Stomach (tissue), 19 donors: ENCODE data around the gene KRT33A. TPM values are rescaled to one million over a fixed set of nuclear protein-coding genes. Genes with fewer than 3 reads are reported as not detected.
"Not testable (repeated sequence)": the region's sequence is repeated elsewhere in the genome, so short reads cannot be mapped to it uniquely, and the experiment has no call there.

Experiments used
- DNase-seq, 2 donors: peaks; one replicate each; pipeline versions ENCODE4 v3.0.0 to v3.0.0-alpha.2; 2013 to 2019
- H3K27ac ChIP-seq, 5 donors: fragments of 200-600 bp in 4 of 5; sonication (generic) in 4 of 5; one replicate each; pipeline ENCODE4 v1.5.1; 2013 to 2019; ENCODE audit warnings: mild to moderate bottlenecking in 1 of 5, moderate library complexity in 1 of 5
- H3K27me3 ChIP-seq, 3 donors: fragments of 200-600 bp; sonication (generic); one replicate each; pipeline ENCODE4 v1.5.1; 2017 to 2019; ENCODE audit warnings: mixed run types in 1 of 3
- H3K36me3 ChIP-seq, 4 donors: fragments of 200-600 bp; sonication (generic); 1 replicate in 3 of 4; 2 replicates in 1 of 4; pipeline ENCODE4 v1.5.1; 2016 to 2019
- H3K4me1 ChIP-seq, 4 donors: fragments of 200-600 bp; sonication (generic); one replicate each; pipeline ENCODE4 v1.5.1; 2016 to 2019
- H3K4me3 ChIP-seq, 4 donors: fragments of 200-600 bp; sonication (generic) in 3 of 4; one replicate each; pipeline ENCODE4 v1.5.1; 2016 to 2019; ENCODE audit warnings: mild to moderate bottlenecking in 1 of 4
- H3K9me3 ChIP-seq, 4 donors: fragments of 200-600 bp; sonication (generic); one replicate each; pipeline ENCODE4 v1.5.1; 2016 to 2019
- CTCF ChIP-seq, 7 experiments: fragments of 450-650 bp in 4 of 7; fragments of 200-600 bp in 3 of 7; sonication (generic) in 3 of 7; IDR thresholded peaks; one replicate each; pipeline ENCODE4 v1.5.1; 2016 to 2019; ENCODE audit warnings: antibody characterized with exemption in 7 of 7, control low read depth in 2 of 7, mild to moderate bottlenecking in 1 of 7
- EP300 ChIP-seq: sonication (generic); formaldehyde crosslinking; IDR thresholded peaks from one replicate; pipeline ENCODE4 v1.6.1; 2017; ENCODE audit warnings: antibody characterized with exemption
- POLR2A ChIP-seq, 4 donors: fragments of 450-650 bp; IDR thresholded peaks; one replicate each; pipeline ENCODE4 v1.6.1; 2016; ENCODE audit warnings: antibody characterized with exemption in 4 of 4, control low read depth in 2 of 4, mild to moderate bottlenecking in 1 of 4, moderate library complexity in 1 of 4
- POLR2AphosphoS5 ChIP-seq, 3 donors: sonication (generic); formaldehyde crosslinking; IDR thresholded peaks; one replicate each; pipeline ENCODE4 v1.6.1; 2016; ENCODE audit warnings: antibody characterized with exemption in 3 of 3
- WGBS, 5 donors: extraction: QIAGEN DNeasy Blood & Tissue Kit in 3 of 5; methylation state at CpG; one replicate each; pipeline versions ENCODE4 v1.1.5 to v1.1.7; 2013 to 2018; 5-methylcytosine and 5-hydroxymethylcytosine counted together
- intact Hi-C: fragments of 100-400 bp; cut with DNase I; formaldehyde crosslinking; loops from one replicate; pipeline ENCODE4 v1.15.1; 2023; ENCODE audit warnings: low total_unique reads
- long read RNA-seq, 10 donors: transcript quantifications; one replicate each; lab custom pipeline, GENCODE V29; 2026
- polyA plus RNA-seq, 3 donors: library from polyadenylated mRNA; stranded (reverse); fragments of 200-250 nt; gene quantifications; one replicate each; pipeline ENCODE4 v1.2.3, GENCODE V29; 2013
- total RNA-seq, 5 donors: library from RNA; depleted of rRNA; stranded (reverse); fragments of >200 nt; gene quantifications; one replicate each; pipeline versions ENCODE4 v1.1.0 to v1.2.3, GENCODE V29; 2014 to 2016
- donor health status: healthy with polysubstance abuse.
- donor health status: Bipolar disorder and iron deficiency.
- donor health status: healthy.

KRT33A gene
- total RNA-seq = not detected
- polyA plus RNA-seq = under 1 TPM in 1 of 3 donors, not detected in 2; 0.45 TPM
- long read RNA-seq, donor 1 = 0 reads
- long read RNA-seq, donor 2 = 0 reads
- long read RNA-seq, donor 3 = 0 reads
- long read RNA-seq, donor 4 = 0 reads
- long read RNA-seq, donor 5 = 0 reads
- long read RNA-seq, donor 6 = 0 reads
- long read RNA-seq, donor 7 = 0 reads
- long read RNA-seq, donor 8 = 0 reads
- long read RNA-seq, donor 9 = 0 reads
- long read RNA-seq, donor 10 = 0 reads

- H3K9me3 ChIP-seq, intact Hi-C loops, H3K4me3 ChIP-seq, H3K36me3 ChIP-seq, DNase-seq, H3K4me1 ChIP-seq, H3K27me3 ChIP-seq, H3K27ac ChIP-seq: not testable (repeated sequence)
- WGBS, 5 donors = 86 to 91% (median 89%) methylated on average over 14 to 16 of the region's 16 CpGs
Observed at GRCh38 chr17:41350381-41350878, at the start of gene KRT33A. Gene KRT33A, minus strand, starts transcription at chr17:41350828. Its CDS starts 61 bp downstream, at chr17:41350767.

- intact Hi-C loops = no loop called here
- 81 to 92% (median 89%) methylated on average over 16 of the region's 16 CpGs for WGBS, 5 donors
- DNase-seq = no peak
- no peaks in the 10 kb centered on the region for H3K4me1 ChIP-seq
- no peaks in the 10 kb centered on the region for H3K9me3 ChIP-seq
- no peak within 1 kb of the TSS for H3K4me3 ChIP-seq
- no peak for TF ChIP-seq CTCF (IDR thresholded peaks at IDR 0.05)
- no peak for TF ChIP-seq POLR2AphosphoS5 (IDR thresholded peaks at IDR 0.05)
- TF ChIP-seq EP300 = no peak
- no peak for TF ChIP-seq POLR2A (IDR thresholded peaks at IDR 0.05)
- no peaks in the 10 kb centered on the region for H3K36me3 ChIP-seq
- H3K27me3 ChIP-seq = peaks cover 0 to 9% (median 0%) of the 10 kb centered on the region in 3 donors
- H3K27ac ChIP-seq = no peak within 1 kb of the TSS
Observed at GRCh38 chr17:41396996-41397660, 46.5 kb upstream of the KRT33A start, which contains the start of gene KRT31. Gene KRT31, minus strand, starts transcription at chr17:41397608. Its CDS starts 69 bp downstream, at chr17:41397539.

- Histone ChIP-seq H3K36me3 (no peaks in the 10 kb centered on the region), H3K27ac (no peak overlapping the region), H3K4me3 (no peak overlapping the region), H3K4me1 (no peaks in the 10 kb centered on the region), H3K9me3 (no peaks in the 10 kb centered on the region), H3K27me3 (peaks cover 0 to 11% (median 0%) of the 10 kb centered on the region in 3 donors)
- no peak for DNase-seq
- no peak for TF ChIP-seq POLR2AphosphoS5 (IDR thresholded peaks at IDR 0.05)
- TF ChIP-seq POLR2A (IDR thresholded peaks at IDR 0.05) = no peak
- no peak for TF ChIP-seq CTCF (IDR thresholded peaks at IDR 0.05)
- no peak for TF ChIP-seq EP300
- intact Hi-C loops = no loop called here
- 89 to 95% (median 94%) methylated on average over 7 of the region's 7 CpGs for WGBS, 5 donors
Observed at GRCh38 chr17:41396340-41396739, 45.7 kb upstream of the KRT33A start.

GRCh38 chr17:41395611-41396010, 45.0 kb upstream of the KRT33A start:
- no peaks in the 10 kb centered on the region for H3K36me3 ChIP-seq

GRCh38 chr17:41395044-41395443, 44.4 kb upstream of the KRT33A start:
- H3K4me1 ChIP-seq, H3K36me3 ChIP-seq, H3K4me3 ChIP-seq, DNase-seq, H3K9me3 ChIP-seq, H3K27ac ChIP-seq, intact Hi-C loops: not testable (repeated sequence)
- 82 to 91% (median 88%) methylated on average over 6 to 12 of the region's 12 CpGs for WGBS, 5 donors
- peaks cover 0 to 13% (median 0%) of the 10 kb centered on the region in 3 donors for H3K27me3 ChIP-seq

More at GRCh38 chr17:41395611-41396010, 45.0 kb upstream of the KRT33A start:
- no peaks in the 10 kb centered on the region for H3K9me3 ChIP-seq
- H3K4me3 ChIP-seq = no peak overlapping the region
- peaks cover 0 to 13% (median 0%) of the 10 kb centered on the region in 3 donors for H3K27me3 ChIP-seq
- intact Hi-C loops = no loop called here
- TF ChIP-seq POLR2AphosphoS5 (IDR thresholded peaks at IDR 0.05) (no peak), EP300 (no peak), CTCF (IDR thresholded peaks at IDR 0.05) (no peak), POLR2A (IDR thresholded peaks at IDR 0.05) (no peak)
- WGBS, 5 donors = 89 to 100% (median 94%) methylated on average over 1 of the region's 1 CpG
- H3K4me1 ChIP-seq = no peaks in the 10 kb centered on the region
- no peak for DNase-seq
- H3K27ac ChIP-seq = no peak overlapping the region
